Karpas-422 (cell line): ENCODE results near the gene AMZ1. TPM values are rescaled to one million over a fixed set of nuclear protein-coding genes. Genes with fewer than 3 reads are reported as not detected.
A peak's percentile ranks its signal among the peaks of the same experiment; 100 is the strongest.
"Not testable (repeated sequence)": the region's sequence is repeated elsewhere in the genome, so short reads cannot be mapped to it uniquely, and the experiment has no call there.

ENCODE experiments used
- DNase-seq: peaks from one replicate; pipeline ENCODE4 v3.0.0-alpha.2; 2015
- H2AFZ ChIP-seq: fragments of 200-600 bp; sonication (generic); 2 replicates; pipeline ENCODE4 v1.6.1; 2014; ENCODE audit warnings: antibody characterized with exemption, low read length, mixed read lengths
- H3K27ac ChIP-seq: fragments of 200-600 bp; sonication (generic); 2 replicates; pipeline ENCODE4 v1.5.1; 2014; ENCODE audit warnings: mild to moderate bottlenecking, low read length, moderate library complexity
- H3K27me3 ChIP-seq: fragments of 200-600 bp; sonication (generic); 2 replicates; pipeline ENCODE4 v1.6.1; 2014; ENCODE audit warnings: low read length, mixed read lengths
- H3K36me3 ChIP-seq: fragments of 200-600 bp; sonication (generic); 2 replicates; pipeline ENCODE4 v1.6.1; 2014; ENCODE audit warnings: low read length, mixed read lengths; ENCODE audit not compliant: insufficient read depth
- H3K4me1 ChIP-seq: fragments of 200-600 bp; sonication (generic); 2 replicates; pipeline ENCODE4 v1.6.1; 2014; ENCODE audit warnings: mild to moderate bottlenecking, low read length, mixed read lengths
- H3K4me2 ChIP-seq: fragments of 200-600 bp; sonication (generic); 2 replicates; pipeline ENCODE4 v1.6.1; 2014; ENCODE audit warnings: low read length, low read depth, mild to moderate bottlenecking; ENCODE audit not compliant: poor library complexity, severe bottlenecking
- H3K4me3 ChIP-seq: fragments of 200-600 bp; sonication (generic); 2 replicates; pipeline ENCODE4 v1.5.1; 2014; ENCODE audit warnings: mild to moderate bottlenecking, antibody characterized with exemption, low read length, mixed read lengths
- H3K79me2 ChIP-seq: fragments of 200-600 bp; sonication (generic); 2 replicates; pipeline ENCODE4 v1.6.1; 2014; ENCODE audit warnings: mild to moderate bottlenecking, low read length, mixed read lengths
- H3K9ac ChIP-seq: fragments of 200-600 bp; sonication (generic); 2 replicates; pipeline ENCODE4 v1.6.0; 2014; ENCODE audit warnings: low read length
- H3K9me2 ChIP-seq: fragments of 200-600 bp; sonication (generic), shearing (Covaris generic); replicated peaks from 2 replicates; pipeline ENCODE4 v1.6.0; 2014; ENCODE audit warnings: mild to moderate bottlenecking, low read length, moderate library complexity; ENCODE audit not compliant: insufficient read depth
- H3K9me3 ChIP-seq: fragments of 300-700, 200-600 bp; sonication (generic); 2 replicates; pipeline ENCODE4 v1.6.1; 2014; ENCODE audit warnings: low read length, mixed read lengths
- H4K20me1 ChIP-seq: fragments of 200-600 bp; sonication (generic); 2 replicates; pipeline ENCODE4 v1.6.1; 2014; ENCODE audit warnings: mild to moderate bottlenecking, antibody characterized with exemption, low read length, low read depth; ENCODE audit not compliant: insufficient read depth
- total RNA-seq: library from RNA; depleted of rRNA; stranded (reverse); fragments of >200 nt; shearing (Covaris generic); gene quantifications from 2 replicates; pipeline ENCODE4 v1.2.3, GENCODE V29; 2014; ENCODE audit warnings: low replicate concordance

Gene AMZ1
- total RNA-seq, 1 experiment from 2014 or later, result not detected

DNA sequence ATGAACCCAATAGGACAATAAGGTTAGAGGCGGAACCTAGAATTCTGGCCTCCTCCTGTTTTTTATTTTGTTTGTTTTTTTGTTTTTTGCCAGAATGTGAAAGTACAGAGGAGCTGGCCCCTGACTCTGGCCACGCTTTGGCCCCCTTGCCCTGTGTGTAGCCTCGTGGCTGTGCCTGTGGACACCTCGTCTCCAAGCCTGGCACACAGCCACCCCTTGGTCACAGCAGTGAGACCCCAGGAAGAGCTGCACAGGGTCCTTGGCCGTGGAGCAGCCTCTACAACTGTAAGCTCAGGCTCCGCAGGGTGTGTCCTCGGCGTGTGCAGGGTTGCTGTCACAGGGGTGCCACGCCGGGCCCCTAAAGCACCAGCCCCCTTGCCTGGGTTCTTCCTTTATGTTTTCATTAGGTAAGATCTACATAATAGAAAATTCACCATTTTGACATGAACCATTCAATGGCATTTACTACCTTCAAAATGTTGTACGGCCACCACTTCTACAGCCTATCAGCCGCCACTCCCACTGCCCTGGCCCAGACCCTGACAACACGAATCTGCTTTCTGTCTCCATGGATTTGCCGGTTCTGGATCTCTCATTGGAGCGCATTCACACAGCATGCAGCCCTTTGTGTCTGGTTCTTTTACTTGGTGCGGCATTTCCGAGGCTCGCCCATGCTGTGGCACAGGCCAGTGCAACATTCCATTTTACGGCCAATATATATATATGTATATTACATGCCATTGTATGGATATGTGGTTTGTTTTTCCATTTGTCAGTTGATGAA lies 51.0 kb downstream of the AMZ1 start:
- H4K20me1 ChIP-seq, result no peaks in the 10 kb centered on the region
- H3K9me3 ChIP-seq, result no peaks in the 10 kb centered on the region
- peak; percentile 10 for DNase-seq
- no peaks in the 10 kb centered on the region for H3K36me3 ChIP-seq
- no peaks in the 10 kb centered on the region for H3K79me2 ChIP-seq
- no peak overlapping the region for H2AFZ ChIP-seq
- H3K9ac ChIP-seq, result no peak overlapping the region
- H3K27ac ChIP-seq, result no peak overlapping the region
- H3K27me3 ChIP-seq, result no peaks in the 10 kb centered on the region
- H3K9me2 ChIP-seq, result no peaks in the 10 kb centered on the region
- H3K4me1 ChIP-seq, result no peaks in the 10 kb centered on the region
- H3K4me3 ChIP-seq, result no peak overlapping the region
- no peak overlapping the region for H3K4me2 ChIP-seq

GRCh38 chr7:2743523-2744185 lies 55.7 kb downstream of the AMZ1 start:
- H3K79me2 ChIP-seq, H2AFZ ChIP-seq, H3K27ac ChIP-seq, H3K27me3 ChIP-seq, DNase-seq, H3K9me2 ChIP-seq, H3K4me3 ChIP-seq, H3K4me1 ChIP-seq, H3K4me2 ChIP-seq, H4K20me1 ChIP-seq, H3K36me3 ChIP-seq, H3K9ac ChIP-seq, H3K9me3 ChIP-seq: not testable (repeated sequence)

DNA sequence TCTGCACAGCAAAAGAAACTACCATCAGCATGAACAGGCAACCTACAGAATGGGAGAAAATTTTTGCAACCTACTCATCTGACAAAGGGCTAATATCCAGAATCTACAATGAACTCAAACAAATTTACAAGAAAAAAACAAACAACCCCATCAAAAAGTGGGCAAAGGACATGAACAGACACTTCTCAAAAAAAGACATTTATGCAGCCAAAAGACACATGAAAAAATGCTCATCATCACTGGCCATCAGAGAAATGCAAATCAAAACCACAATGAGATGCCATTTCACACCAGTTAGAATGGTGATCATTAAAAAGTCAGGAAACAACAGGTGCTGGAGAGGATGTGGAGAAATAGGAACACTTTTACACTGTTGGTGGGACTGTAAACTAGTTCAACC lies 60.7 kb downstream of the AMZ1 start:
- H4K20me1 ChIP-seq, H3K4me2 ChIP-seq, H2AFZ ChIP-seq, H3K36me3 ChIP-seq, H3K79me2 ChIP-seq, DNase-seq, H3K9me3 ChIP-seq, H3K9me2 ChIP-seq, H3K27ac ChIP-seq, H3K4me3 ChIP-seq, H3K27me3 ChIP-seq, H3K9ac ChIP-seq, H3K4me1 ChIP-seq: not testable (repeated sequence)

DNA sequence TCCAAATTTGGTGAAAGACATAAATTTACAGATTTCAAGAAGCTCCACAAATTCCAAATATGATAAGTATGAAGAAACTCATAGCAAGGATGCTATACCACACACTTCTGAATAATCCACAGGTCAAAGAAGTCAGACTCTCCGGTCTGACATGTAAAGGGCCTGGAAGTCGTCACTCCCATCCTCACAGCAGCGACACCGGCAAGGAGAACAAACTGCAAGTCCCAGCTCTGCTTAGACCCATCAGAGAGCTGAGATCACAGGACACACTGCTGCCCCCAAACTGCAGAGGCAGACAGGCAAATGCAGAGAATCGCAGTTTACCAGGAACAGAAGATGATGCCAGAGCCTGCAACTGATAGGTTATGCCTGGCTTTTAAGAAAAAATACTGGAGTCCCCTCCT lies 62.0 kb downstream of the AMZ1 start:
- no peak overlapping the region for H3K4me3 ChIP-seq
- no peak overlapping the region for H3K4me2 ChIP-seq
- no peak overlapping the region for H3K9ac ChIP-seq
- no peak overlapping the region for H2AFZ ChIP-seq
- no peaks in the 10 kb centered on the region for H3K27me3 ChIP-seq
- H4K20me1 ChIP-seq, result peaks cover 5% of the 10 kb centered on the region; the same call in 1 of the 2 replicates
- H3K9me3 ChIP-seq, result no peaks in the 10 kb centered on the region
- H3K79me2 ChIP-seq, result no peaks in the 10 kb centered on the region
- no peaks in the 10 kb centered on the region for H3K9me2 ChIP-seq
- no peak overlapping the region for H3K27ac ChIP-seq
- DNase-seq, result peak; percentile 33
- H3K36me3 ChIP-seq, result no peaks in the 10 kb centered on the region
- no peaks in the 10 kb centered on the region for H3K4me1 ChIP-seq

- Histone ChIP-seq H3K79me2 (no peaks in the 10 kb centered on the region), H3K4me2 (no peak overlapping the region), H3K4me3 (no peak overlapping the region), H4K20me1 (peaks cover 5% of the 10 kb centered on the region; the same call in 1 of the 2 replicates), H3K27ac (no peak overlapping the region), H3K9ac (no peak overlapping the region), H3K27me3 (no peaks in the 10 kb centered on the region), H3K9me2 (no peaks in the 10 kb centered on the region), H3K4me1 (no peaks in the 10 kb centered on the region), H3K9me3 (no peaks in the 10 kb centered on the region), H2AFZ (no peak overlapping the region), H3K36me3 (no peaks in the 10 kb centered on the region)
- DNase-seq, result no peak
Measured at GRCh38 chr7:2751086-2751485, 63.1 kb downstream of the AMZ1 start.

DNA sequence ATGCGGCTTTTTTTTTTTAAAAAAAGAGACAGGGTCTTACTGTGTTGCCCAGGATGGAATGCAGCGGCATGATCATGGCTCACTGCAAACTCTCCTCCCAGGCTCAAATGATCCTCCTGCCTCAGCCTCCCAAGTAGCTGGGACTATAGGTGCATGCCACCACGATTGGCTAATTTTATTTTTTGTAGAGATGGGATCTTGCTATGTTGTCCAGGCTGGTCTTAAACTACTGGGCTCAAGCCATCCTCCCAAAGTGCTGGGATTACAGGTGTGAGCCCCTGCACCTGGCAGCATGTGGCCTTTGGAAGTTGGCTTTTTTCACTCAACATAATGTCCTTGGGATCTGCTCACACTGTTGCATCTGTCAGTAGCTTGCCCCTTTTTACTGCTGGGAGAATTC lies 65.1 kb downstream of the AMZ1 start:
- Histone ChIP-seq H3K9me3 (no peaks in the 10 kb centered on the region), H3K4me3 (no peak overlapping the region), H2AFZ (no peak overlapping the region), H4K20me1 (peaks cover 5% of the 10 kb centered on the region; the same call in 1 of the 2 replicates), H3K9me2 (no peaks in the 10 kb centered on the region), H3K4me2 (no peak overlapping the region), H3K36me3 (no peaks in the 10 kb centered on the region), H3K27me3 (no peaks in the 10 kb centered on the region), H3K79me2 (no peaks in the 10 kb centered on the region), H3K4me1 (no peaks in the 10 kb centered on the region), H3K27ac (no peak overlapping the region), H3K9ac (no peak overlapping the region)
- peak; percentile 2 for DNase-seq

- peak; percentile 34 for DNase-seq
- H3K27me3 ChIP-seq, result no peaks in the 10 kb centered on the region
- no peaks in the 10 kb centered on the region for H3K9me3 ChIP-seq
- H3K4me3 ChIP-seq, result no peak overlapping the region
- no peaks in the 10 kb centered on the region for H3K9me2 ChIP-seq
- H3K4me2 ChIP-seq, result no peak overlapping the region
- peaks cover 5% of the 10 kb centered on the region; the same call in 1 of the 2 replicates for H4K20me1 ChIP-seq
- no peak overlapping the region for H3K27ac ChIP-seq
- no peak overlapping the region for H3K9ac ChIP-seq
- H2AFZ ChIP-seq, result no peak overlapping the region
- H3K79me2 ChIP-seq, result no peaks in the 10 kb centered on the region
- H3K36me3 ChIP-seq, result no peaks in the 10 kb centered on the region
- H3K4me1 ChIP-seq, result no peaks in the 10 kb centered on the region
Measured at GRCh38 chr7:2754086-2754485, 66.1 kb downstream of the AMZ1 start.

DNA sequence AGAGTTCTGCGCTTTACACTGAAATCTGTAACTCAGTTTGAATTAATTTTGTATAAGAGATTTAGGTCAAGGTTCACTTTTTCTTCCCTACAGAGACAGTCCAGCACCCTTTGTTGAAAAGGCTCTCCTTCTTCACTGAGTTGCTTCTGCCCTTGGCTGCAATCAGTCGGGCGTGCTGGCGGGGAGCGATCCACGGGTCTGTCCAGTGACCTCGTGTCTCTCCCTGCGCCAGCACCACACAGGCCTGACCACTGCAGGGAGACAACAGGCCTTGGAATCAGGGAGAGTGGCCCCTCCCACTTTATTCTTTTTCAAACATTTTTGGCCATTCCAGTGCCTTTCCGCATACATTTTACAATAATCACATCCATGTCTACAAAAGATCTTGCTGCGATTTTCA lies 66.9 kb downstream of the AMZ1 start:
- H3K79me2 ChIP-seq, result no peaks in the 10 kb centered on the region
- no peaks in the 10 kb centered on the region for H3K27me3 ChIP-seq
- no peak for DNase-seq
- no peak overlapping the region for H3K27ac ChIP-seq
- no peaks in the 10 kb centered on the region for H3K9me2 ChIP-seq
- no peak overlapping the region for H3K9ac ChIP-seq
- H3K9me3 ChIP-seq, result no peaks in the 10 kb centered on the region
- H3K4me1 ChIP-seq, result no peaks in the 10 kb centered on the region
- peaks cover 2% of the 10 kb centered on the region; the same call in 1 of the 2 replicates for H4K20me1 ChIP-seq
- no peak overlapping the region for H3K4me3 ChIP-seq
- H3K4me2 ChIP-seq, result no peak overlapping the region
- H2AFZ ChIP-seq, result no peak overlapping the region
- H3K36me3 ChIP-seq, result no peaks in the 10 kb centered on the region
